ENCODE measurements around the gene SIAH3.

DNA sequence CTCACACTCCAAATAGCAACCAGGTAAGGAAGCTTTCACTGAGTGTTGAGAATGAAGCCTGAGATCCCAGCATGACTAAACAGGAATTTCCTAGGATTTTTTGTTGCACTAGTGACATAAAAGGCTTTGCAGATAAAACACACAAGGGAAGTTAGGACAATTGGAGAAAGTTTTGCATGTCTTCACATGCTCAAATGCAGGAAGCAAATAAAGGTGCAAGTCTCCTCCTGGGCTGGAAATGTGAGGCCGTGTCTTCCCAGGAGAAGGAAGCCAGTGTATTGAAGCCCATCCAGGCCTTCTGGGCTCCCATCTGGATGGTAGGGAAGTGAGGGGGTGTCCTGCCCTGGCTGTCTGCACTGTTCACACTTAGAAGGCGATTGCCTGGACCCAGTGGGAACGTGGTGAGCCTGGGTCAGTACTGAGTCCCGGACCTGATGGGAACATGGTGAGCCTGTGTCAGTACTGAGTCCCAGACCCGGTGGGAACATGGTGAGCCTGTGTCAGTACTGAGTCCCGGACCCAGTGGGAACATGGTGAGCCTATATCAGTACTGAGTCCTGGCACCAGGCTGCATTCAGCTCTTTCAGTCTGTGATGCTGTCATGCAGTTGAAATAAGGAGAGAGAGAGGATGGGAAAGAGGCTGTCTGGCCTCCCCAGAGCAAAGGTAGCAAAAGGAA lies 38.7 kb downstream of the SIAH3 start:
- TF ChIP-seq EP300 (IDR thresholded peaks at IDR 0.05) (no peak), CTCF (IDR thresholded peaks at IDR 0.05) (no peak), POLR2A (IDR thresholded peaks at IDR 0.05) (no peak), POLR2AphosphoS5 (IDR thresholded peaks at IDR 0.05) (no peak)

Measured in sigmoid colon (tissue), 4 donors.